ENCODE measurements around the gene CCNY.

GRCh38 chr10:35432781-35433338 lies 96.6 kb downstream of the CCNY start:
- TF ChIP-seq FOXC1 (CRISPR knock-in tag; IDR thresholded peaks at IDR 0.05; ENCODE audit: borderline replicate concordance) (no peak), ASH2L (IDR thresholded peaks at IDR 0.05; ENCODE audit: insufficient read length, low read depth, low read length) (no peak), FOSL1 (CRISPR knock-in tag; IDR thresholded peaks at IDR 0.05; ENCODE audit: borderline replicate concordance) (no peak), ZNF557 (CRISPR knock-in tag; IDR thresholded peaks at IDR 0.05) (no peak), CTCF (CRISPR knock-in tag; IDR thresholded peaks at IDR 0.05) (no peak), SP1 (IDR thresholded peaks at IDR 0.05) (no peak), SP1 (CRISPR knock-in tag; IDR thresholded peaks at IDR 0.05) (no peak), STAG1 (CRISPR knock-in tag; IDR thresholded peaks at IDR 0.05) (no peak), PTBP1 (IDR thresholded peaks at IDR 0.05; ENCODE audit: low read depth, low read length, poor library complexity, severe bottlenecking) (no peak)

Measured in HepG2 (cell line).